Tibial artery (tissue), 4 donors: ENCODE measurements around the gene LPP.

Experiments used
- DNase-seq, 2 donors: peaks; one replicate each; pipeline ENCODE4 v3.0.0-alpha.2; 2019
- H3K27ac ChIP-seq, 2 donors: fragments of 200-600 bp; sonication (generic) in 1 of 2; 1 replicate in 1 of 2; 2 replicates in 1 of 2; pipeline ENCODE4 v1.5.1; 2018 to 2019; ENCODE audit warnings: mild to moderate bottlenecking in 1 of 2
- H3K27me3 ChIP-seq, 2 donors: fragments of 200-600 bp; sonication (generic) in 1 of 2; one replicate each; pipeline versions ENCODE4 v1.5.1 to v1.6.0; 2016 to 2019
- H3K36me3 ChIP-seq, 3 donors: fragments of 200-600 bp; sonication (generic) in 2 of 3; one replicate each; pipeline ENCODE4 v1.5.1; 2016 to 2019; ENCODE audit warnings: mild to moderate bottlenecking in 2 of 3
- H3K4me1 ChIP-seq, 4 donors: fragments of 200-600 bp; sonication (generic) in 2 of 4; 1 replicate in 3 of 4; 2 replicates in 1 of 4; pipeline ENCODE4 v1.5.1; 2016 to 2019
- H3K4me3 ChIP-seq, 2 donors: fragments of 200-600 bp; sonication (generic) in 1 of 2; 1 replicate in 1 of 2; 2 replicates in 1 of 2; pipeline ENCODE4 v1.5.1; 2018 to 2019; ENCODE audit warnings: mild to moderate bottlenecking in 2 of 2
- H3K9me3 ChIP-seq, 3 donors: fragments of 200-600 bp; sonication (generic) in 1 of 3; one replicate each; pipeline ENCODE4 v1.5.1; 2016 to 2019
- CTCF ChIP-seq, 2 experiments: fragments of 200-600 bp in 1 of 2; fragments of 450-650 bp in 1 of 2; IDR thresholded peaks; one replicate each; pipeline ENCODE4 v1.5.1; 2017 to 2019; ENCODE audit warnings: antibody characterized with exemption in 2 of 2, mild to moderate bottlenecking in 1 of 2, moderate library complexity in 1 of 2
- intact Hi-C: fragments of 100-400 bp; cut with DNase I; formaldehyde crosslinking; loops from one replicate; pipeline ENCODE4 v1.15.0; 2023; ENCODE audit warnings: low total_unique reads

Gene LPP

GRCh38 chr3:188656196-188656982, 502.4 kb downstream of the LPP start:
- Histone ChIP-seq H3K4me3 (no peak overlapping the region), H3K36me3 (no peaks in the 10 kb centered on the region), H3K27me3 (no peaks in the 10 kb centered on the region), H3K4me1 (peaks cover 0 to 79% (median 22%) of the 10 kb centered on the region in 4 donors), H3K27ac (peak overlapping the region; percentile 35 to 41), H3K9me3 (no peaks in the 10 kb centered on the region)
- no peak for TF ChIP-seq CTCF (IDR thresholded peaks at IDR 0.05)
- intact Hi-C loops = no loop called here
- no peak for DNase-seq

GRCh38 chr3:188658606-188659005, 504.6 kb downstream of the LPP start:
- Histone ChIP-seq H3K27ac (peak overlapping the region in 1 of 2 donors; percentile 32), H3K36me3 (no peaks in the 10 kb centered on the region), H3K4me1 (peaks cover 0 to 82% (median 32%) of the 10 kb centered on the region in 4 donors), H3K27me3 (no peaks in the 10 kb centered on the region), H3K4me3 (no peak overlapping the region), H3K9me3 (no peaks in the 10 kb centered on the region)
- intact Hi-C loops = no loop called here
- no peak for DNase-seq
- TF ChIP-seq CTCF (IDR thresholded peaks at IDR 0.05) = no peak

GRCh38 chr3:188659449-188660090, 505.6 kb downstream of the LPP start:
- Histone ChIP-seq H3K4me3 (no peak overlapping the region), H3K27ac (peak overlapping the region; percentile 7 to 32), H3K27me3 (no peaks in the 10 kb centered on the region), H3K4me1 (peaks cover 0 to 82% (median 35%) of the 10 kb centered on the region in 4 donors), H3K36me3 (no peaks in the 10 kb centered on the region), H3K9me3 (no peaks in the 10 kb centered on the region)
- intact Hi-C loops = no loop called here
- no peak for DNase-seq
- TF ChIP-seq CTCF (IDR thresholded peaks at IDR 0.05) = no peak

GRCh38 chr3:188660415-188660814, 506.5 kb downstream of the LPP start:
- intact Hi-C loops = no loop called here
- no peak for DNase-seq
- Histone ChIP-seq H3K27ac (no peak overlapping the region), H3K4me3 (no peak overlapping the region), H3K9me3 (no peaks in the 10 kb centered on the region), H3K36me3 (no peaks in the 10 kb centered on the region), H3K4me1 (peaks cover 0 to 82% (median 34%) of the 10 kb centered on the region in 4 donors), H3K27me3 (no peaks in the 10 kb centered on the region)
- no peak for TF ChIP-seq CTCF (IDR thresholded peaks at IDR 0.05)

GRCh38 chr3:188661806-188662205, 507.8 kb downstream of the LPP start:
- Histone ChIP-seq H3K27me3 (no peaks in the 10 kb centered on the region), H3K4me3 (no peak overlapping the region), H3K9me3 (no peaks in the 10 kb centered on the region), H3K4me1 (peaks cover 0 to 73% (median 26%) of the 10 kb centered on the region in 4 donors), H3K36me3 (peaks cover 0 to 1% (median 0%) of the 10 kb centered on the region in 3 donors), H3K27ac (peak overlapping the region in 1 of 2 donors; percentile 2)
- DNase-seq = no peak
- intact Hi-C loops = no loop called here
- no peak for TF ChIP-seq CTCF (IDR thresholded peaks at IDR 0.05)
